GM10266 (cell line): ENCODE data around the gene TMEM44.

Experiments
- DNase-seq: peaks from one replicate; pipeline ENCODE4 v3.0.0; 2012; ENCODE audit errors: extremely low spot score
- TF ChIP-seq, protein P1 (sequence below): IDR thresholded peaks from 2 replicates; pipeline ENCODE4 v1.5.1; 2012; ENCODE audit warnings: mild to moderate bottlenecking, low read depth; ENCODE audit not compliant: control insufficient read depth, insufficient read depth; ENCODE audit errors: missing control alignments

The TMEM44 gene

DNA sequence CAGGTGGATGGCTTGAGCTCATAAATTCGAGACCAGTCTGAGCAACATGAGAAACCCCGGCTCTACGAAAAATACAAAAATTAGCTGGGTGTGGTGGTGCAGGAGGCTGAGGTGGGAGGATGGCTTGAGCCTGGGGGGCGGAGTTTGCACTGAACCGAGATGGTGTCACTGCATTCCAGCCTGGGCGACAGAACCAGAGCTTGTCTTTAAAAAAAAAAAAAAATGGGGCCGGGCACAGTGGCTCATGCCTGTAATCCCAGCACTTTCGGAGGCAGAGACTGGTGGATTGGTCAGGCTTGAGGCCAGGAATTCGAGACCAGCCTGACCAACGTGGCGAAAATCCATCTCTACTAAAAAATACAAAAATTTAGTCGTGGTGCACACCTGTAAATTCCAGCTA, 64.0 kb downstream of the TMEM44 start:
- no peak for DNase-seq
- TF ChIP-seq, protein P1, sequence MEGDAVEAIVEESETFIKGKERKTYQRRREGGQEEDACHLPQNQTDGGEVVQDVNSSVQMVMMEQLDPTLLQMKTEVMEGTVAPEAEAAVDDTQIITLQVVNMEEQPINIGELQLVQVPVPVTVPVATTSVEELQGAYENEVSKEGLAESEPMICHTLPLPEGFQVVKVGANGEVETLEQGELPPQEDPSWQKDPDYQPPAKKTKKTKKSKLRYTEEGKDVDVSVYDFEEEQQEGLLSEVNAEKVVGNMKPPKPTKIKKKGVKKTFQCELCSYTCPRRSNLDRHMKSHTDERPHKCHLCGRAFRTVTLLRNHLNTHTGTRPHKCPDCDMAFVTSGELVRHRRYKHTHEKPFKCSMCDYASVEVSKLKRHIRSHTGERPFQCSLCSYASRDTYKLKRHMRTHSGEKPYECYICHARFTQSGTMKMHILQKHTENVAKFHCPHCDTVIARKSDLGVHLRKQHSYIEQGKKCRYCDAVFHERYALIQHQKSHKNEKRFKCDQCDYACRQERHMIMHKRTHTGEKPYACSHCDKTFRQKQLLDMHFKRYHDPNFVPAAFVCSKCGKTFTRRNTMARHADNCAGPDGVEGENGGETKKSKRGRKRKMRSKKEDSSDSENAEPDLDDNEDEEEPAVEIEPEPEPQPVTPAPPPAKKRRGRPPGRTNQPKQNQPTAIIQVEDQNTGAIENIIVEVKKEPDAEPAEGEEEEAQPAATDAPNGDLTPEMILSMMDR, result no peak

DNA sequence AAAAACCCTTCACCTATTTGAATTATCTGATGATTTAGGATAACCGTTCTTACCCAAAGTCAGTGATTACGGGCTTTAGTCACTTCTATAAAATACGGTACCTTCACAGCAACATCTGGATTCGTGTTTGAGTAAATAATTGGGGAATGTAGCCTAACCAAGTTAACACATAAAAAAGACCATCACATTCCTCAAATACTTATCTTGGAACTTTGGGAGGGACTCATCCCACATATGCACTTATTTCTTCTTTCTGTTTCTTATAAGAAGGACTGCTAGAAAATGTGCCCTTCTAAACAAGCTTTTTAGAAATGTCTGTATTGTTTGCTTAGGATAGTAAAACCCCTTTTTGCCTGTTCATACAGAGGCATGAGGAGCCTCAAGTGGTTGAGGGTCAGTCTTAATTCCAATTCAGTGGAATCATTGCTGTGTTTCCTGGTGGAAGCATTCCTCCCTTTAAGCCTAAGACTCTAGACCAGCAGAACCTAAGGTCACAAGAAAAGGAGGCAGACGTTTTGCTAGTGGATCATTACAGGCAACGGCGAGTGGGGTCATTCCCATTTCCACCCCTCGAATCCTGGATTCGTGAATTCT, 67.5 kb downstream of the TMEM44 start:
- no peak for DNase-seq
- TF ChIP-seq, protein P1, result no peak

DNA sequence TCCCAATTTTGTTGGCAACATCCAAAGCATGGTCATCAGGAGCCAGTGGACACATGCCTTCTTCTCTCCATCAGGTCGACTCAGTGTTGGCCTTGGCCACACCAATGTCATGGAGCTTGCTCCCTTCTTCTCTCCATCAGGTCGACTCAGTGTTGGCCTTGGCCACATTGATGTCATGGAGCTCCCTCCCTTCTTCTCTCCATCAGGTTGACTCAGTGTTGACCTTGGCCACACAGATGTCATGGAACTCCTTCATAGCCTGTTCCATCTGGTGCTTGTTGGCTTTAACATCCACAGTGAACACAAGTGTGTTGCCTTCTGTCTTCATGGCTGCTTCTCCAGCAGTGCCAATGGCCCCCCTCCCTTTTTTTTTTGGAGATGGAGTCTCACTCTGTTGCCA, 70.2 kb downstream of the TMEM44 start:
- TF ChIP-seq, protein P1, result no peak
- DNase-seq, result no peak

DNA sequence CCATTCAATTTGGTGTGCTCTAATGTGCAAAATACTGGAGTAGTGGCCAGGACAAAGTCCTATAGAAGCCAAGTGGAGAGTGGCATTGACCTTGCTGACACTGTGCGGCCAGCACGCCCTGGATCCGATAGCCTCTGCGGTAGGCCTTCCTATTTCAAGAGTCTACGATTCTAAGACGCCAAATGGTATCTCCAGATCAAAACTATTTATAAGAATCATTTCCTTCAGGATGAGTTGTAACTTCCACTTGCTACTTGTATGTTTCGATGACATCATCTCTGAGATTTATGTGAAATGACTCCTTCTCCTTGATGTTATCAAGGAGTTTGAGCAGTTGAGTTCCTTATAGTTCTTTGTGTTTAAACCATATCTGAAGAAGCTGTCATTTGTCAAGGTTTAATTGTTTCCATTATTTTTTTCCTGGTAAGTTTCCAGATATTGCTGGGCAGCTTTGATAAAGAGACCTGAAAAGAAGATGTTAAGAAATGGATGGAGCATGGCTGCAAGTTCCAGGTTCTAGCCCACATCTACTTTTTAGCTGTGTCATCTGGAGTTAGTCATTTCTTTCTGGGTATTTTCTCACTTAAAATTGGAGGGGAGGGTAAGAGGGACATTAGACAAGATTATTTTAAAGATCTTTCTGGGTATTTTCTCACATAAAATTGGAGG, 71.8 kb downstream of the TMEM44 start:
- TF ChIP-seq, protein P1, result no peak
- DNase-seq, result no peak

DNA sequence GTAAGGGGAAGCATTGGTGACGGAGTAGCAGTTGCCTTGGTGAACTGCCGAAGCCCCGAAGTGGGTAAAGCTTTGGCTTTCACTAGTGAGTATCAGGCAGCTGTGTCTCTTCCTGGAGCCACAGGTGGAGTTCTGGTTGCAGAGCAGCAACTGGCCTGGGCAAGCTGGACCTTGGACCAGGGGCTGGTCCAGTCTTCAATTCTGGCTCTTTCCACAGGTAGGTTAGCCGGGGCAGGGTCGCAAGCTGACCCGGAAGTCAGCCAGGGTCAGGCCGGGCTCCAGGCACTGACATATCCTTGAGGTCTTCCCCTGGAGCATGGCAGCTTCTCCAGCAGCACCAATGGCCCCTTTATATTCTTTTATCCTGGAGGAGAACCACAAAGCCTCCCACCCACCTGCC, 73.2 kb downstream of the TMEM44 start:
- DNase-seq, result no peak

DNA sequence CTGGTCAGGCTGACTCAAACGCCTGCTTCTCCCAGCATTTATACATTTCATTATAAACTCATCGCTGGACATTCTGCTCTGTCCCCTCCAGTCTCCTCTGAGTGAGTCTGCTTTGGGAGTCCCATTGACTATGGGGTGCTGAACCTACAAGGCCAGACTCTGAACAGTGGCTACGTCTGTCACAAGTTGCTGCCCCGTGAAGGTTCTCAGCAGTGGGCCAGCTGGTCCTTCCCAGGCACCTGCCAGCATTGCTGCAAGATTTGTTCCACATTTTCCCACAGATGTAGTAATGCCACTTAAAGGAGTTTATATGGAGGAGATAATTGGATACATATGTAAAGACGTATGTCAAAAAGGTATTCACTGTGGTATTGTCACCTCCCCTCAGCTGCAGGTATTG, 73.7 kb downstream of the TMEM44 start:
- TF ChIP-seq, protein P1, result no peak
- DNase-seq, result no peak

More for the DNA sequence above, 73.2 kb downstream of the TMEM44 start:
- TF ChIP-seq, protein P1, result no peak
